Measurements from ENCODE around the gene CORO7.

CORO7 gene

DNA sequence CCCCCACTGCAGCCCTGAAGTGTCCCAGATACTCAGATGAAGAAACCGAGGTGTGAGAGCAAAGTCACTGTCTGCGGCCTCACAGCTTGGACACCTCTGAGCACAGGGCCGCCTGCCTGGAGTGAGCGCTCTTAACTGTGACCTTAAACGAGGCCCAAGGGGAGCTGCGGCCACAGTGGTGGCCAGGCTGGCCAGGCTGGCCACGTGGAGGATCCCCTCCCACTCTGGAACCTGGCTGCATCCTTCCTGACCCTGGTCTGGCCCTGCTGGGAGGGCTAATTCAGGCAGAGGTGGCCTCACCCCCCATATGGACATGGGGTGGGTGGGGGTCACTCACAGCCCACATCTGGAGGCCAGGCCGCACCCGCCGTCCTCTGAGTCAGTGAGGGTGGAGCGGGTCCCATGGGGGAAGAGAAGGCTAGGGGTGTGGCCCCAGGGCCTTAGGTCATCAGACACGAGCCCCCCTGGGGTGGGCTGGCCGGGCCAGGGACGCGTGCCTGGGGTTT, 38.2 kb downstream of the CORO7 start:
- no peak for DNase-seq (ENCODE audit: low read depth)
- H3K4me3 ChIP-seq (ENCODE audit: low read depth, low read length), result no peak overlapping the region
- TF ChIP-seq, protein P1, sequence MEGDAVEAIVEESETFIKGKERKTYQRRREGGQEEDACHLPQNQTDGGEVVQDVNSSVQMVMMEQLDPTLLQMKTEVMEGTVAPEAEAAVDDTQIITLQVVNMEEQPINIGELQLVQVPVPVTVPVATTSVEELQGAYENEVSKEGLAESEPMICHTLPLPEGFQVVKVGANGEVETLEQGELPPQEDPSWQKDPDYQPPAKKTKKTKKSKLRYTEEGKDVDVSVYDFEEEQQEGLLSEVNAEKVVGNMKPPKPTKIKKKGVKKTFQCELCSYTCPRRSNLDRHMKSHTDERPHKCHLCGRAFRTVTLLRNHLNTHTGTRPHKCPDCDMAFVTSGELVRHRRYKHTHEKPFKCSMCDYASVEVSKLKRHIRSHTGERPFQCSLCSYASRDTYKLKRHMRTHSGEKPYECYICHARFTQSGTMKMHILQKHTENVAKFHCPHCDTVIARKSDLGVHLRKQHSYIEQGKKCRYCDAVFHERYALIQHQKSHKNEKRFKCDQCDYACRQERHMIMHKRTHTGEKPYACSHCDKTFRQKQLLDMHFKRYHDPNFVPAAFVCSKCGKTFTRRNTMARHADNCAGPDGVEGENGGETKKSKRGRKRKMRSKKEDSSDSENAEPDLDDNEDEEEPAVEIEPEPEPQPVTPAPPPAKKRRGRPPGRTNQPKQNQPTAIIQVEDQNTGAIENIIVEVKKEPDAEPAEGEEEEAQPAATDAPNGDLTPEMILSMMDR (IDR thresholded peaks at IDR 0.05; ENCODE audit: control insufficient read depth, extremely low read depth, insufficient read depth), result no peak

DNA sequence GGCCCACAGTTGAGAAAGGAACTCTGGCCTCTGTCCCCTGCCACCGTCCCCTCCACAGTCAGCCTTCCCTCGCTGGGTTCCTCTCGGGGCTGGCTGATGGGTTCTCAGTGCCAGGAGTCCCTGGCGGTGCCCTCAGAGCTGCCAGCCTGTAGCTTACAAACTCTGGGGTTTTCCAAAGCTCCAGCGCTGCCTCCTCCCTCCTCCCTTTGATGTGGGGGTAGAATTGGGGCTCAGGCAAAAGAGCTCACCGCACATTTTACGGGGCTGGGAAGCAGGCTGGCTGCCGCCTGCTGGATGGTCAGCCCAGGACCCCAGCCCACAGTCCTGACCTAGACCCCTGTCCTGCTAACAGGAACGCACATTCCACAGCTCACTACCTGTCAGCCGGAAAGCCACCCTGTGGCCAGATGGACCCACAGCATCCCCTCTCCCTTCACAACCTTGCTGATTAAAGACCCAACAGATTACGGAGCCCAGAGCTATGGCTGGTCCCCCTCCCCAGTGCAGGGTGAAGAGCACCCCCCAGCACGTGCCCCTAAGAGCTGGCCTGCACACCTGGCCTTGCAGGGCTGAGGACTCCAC, 38.7 kb downstream of the CORO7 start:
- no peak for DNase-seq (ENCODE audit: low read depth)
- H3K4me3 ChIP-seq (ENCODE audit: low read depth, low read length), result no peak overlapping the region
- TF ChIP-seq, protein P1 (IDR thresholded peaks at IDR 0.05; ENCODE audit: control insufficient read depth, extremely low read depth, insufficient read depth), result peak; percentile 19; the same call in 1 of the 2 replicates

- TF ChIP-seq, protein P1 (IDR thresholded peaks at IDR 0.05; ENCODE audit: control insufficient read depth, extremely low read depth, insufficient read depth), result no peak
- no peak for DNase-seq (ENCODE audit: low read depth)
- no peak overlapping the region for H3K4me3 ChIP-seq (ENCODE audit: low read depth, low read length)
Measured at GRCh38 chr16:4376893-4377572, 39.4 kb downstream of the CORO7 start.

- TF ChIP-seq, protein P1 (IDR thresholded peaks at IDR 0.05; ENCODE audit: control insufficient read depth, extremely low read depth, insufficient read depth), result no peak
- peak; percentile 43 for DNase-seq (ENCODE audit: low read depth)
Measured at GRCh38 chr16:4376126-4376892, 40.1 kb downstream of the CORO7 start.

GRCh38 chr16:4375717-4376116, 40.7 kb downstream of the CORO7 start:
- peak overlapping the region; percentile 25; the same call in 1 of the 2 replicates for H3K4me3 ChIP-seq (ENCODE audit: low read depth, low read length)
- no peak for DNase-seq (ENCODE audit: low read depth)
- TF ChIP-seq, protein P1 (IDR thresholded peaks at IDR 0.05; ENCODE audit: control insufficient read depth, extremely low read depth, insufficient read depth), result no peak

More at GRCh38 chr16:4376126-4376892, 40.1 kb downstream of the CORO7 start:
- H3K4me3 ChIP-seq (ENCODE audit: low read depth, low read length), result peak overlapping the region; percentile 25; the same call in 1 of the 2 replicates

- H3K4me3 ChIP-seq (ENCODE audit: low read depth, low read length), result peak overlapping the region; percentile 96
- DNase-seq (ENCODE audit: low read depth), result no peak
- TF ChIP-seq, protein P1 (IDR thresholded peaks at IDR 0.05; ENCODE audit: control insufficient read depth, extremely low read depth, insufficient read depth), result no peak
Measured at GRCh38 chr16:4373909-4374742, 42.3 kb downstream of the CORO7 start.

All from LNCaP clone FGC (cell line).